Cardiac fibroblast (primary cell): ENCODE measurements around the gene DPH6.

Experiments
- DNase-seq, 2 donors: peaks; one replicate each; pipeline versions ENCODE4 v3.0.0 to v3.0.0-alpha.2; 2010; ENCODE audit warnings: low read depth in 2 of 2
- H3K4me3 ChIP-seq, 2 donors: replicated peaks in 1 of 2; 1 replicate in 1 of 2; 2 replicates in 1 of 2; pipeline ENCODE4 v1.5.1; 2011; ENCODE audit warnings: low read depth in 2 of 2, low read length in 2 of 2, mild to moderate bottlenecking in 2 of 2, moderate library complexity in 1 of 2
- CTCF ChIP-seq: IDR thresholded peaks from one replicate; pipeline ENCODE4 v1.5.1; 2011; ENCODE audit warnings: low read depth, mild to moderate bottlenecking, low read length, inconsistent platforms

The DPH6 gene

GRCh38 chr15:35491173-35491572 is 54.8 kb downstream of the DPH6 start:
- no peak for TF ChIP-seq CTCF

GRCh38 chr15:35490511-35490910 is 55.5 kb downstream of the DPH6 start:
- DNase-seq, result peak; percentile 10 to 18
- no peak for TF ChIP-seq CTCF
- no peak overlapping the region for H3K4me3 ChIP-seq

More at GRCh38 chr15:35491173-35491572, 54.8 kb downstream of the DPH6 start:
- DNase-seq, result no peak
- H3K4me3 ChIP-seq, result no peak overlapping the region

- no peak for TF ChIP-seq CTCF
- DNase-seq, result no peak
- no peak overlapping the region for H3K4me3 ChIP-seq
Measured at GRCh38 chr15:35487417-35487816, 58.5 kb downstream of the DPH6 start.

- H3K4me3 ChIP-seq, result no peak overlapping the region
- TF ChIP-seq CTCF, result no peak
- no peak for DNase-seq
Measured at GRCh38 chr15:35486296-35486695, 59.7 kb downstream of the DPH6 start.

GRCh38 chr15:35485411-35485810 is 60.6 kb downstream of the DPH6 start:
- H3K4me3 ChIP-seq, result no peak overlapping the region
- no peak for DNase-seq
- no peak for TF ChIP-seq CTCF

GRCh38 chr15:35484231-35484945 is 61.6 kb downstream of the DPH6 start:
- peak in 1 of 2 donors; percentile 9 for DNase-seq
- no peak overlapping the region for H3K4me3 ChIP-seq
- TF ChIP-seq CTCF, result no peak

- no peak overlapping the region for H3K4me3 ChIP-seq
- peak; percentile 51 to 68 for DNase-seq
- no peak for TF ChIP-seq CTCF
Measured at GRCh38 chr15:35481992-35482391, 64.0 kb downstream of the DPH6 start.
